Measurements from ENCODE around the gene CCNQ.

The CCNQ gene

GRCh38 chrX:153626025-153626633 lies 27.2 kb upstream of the CCNQ start:
- intact Hi-C loops (cut with DNase I): no loop called here

DNA sequence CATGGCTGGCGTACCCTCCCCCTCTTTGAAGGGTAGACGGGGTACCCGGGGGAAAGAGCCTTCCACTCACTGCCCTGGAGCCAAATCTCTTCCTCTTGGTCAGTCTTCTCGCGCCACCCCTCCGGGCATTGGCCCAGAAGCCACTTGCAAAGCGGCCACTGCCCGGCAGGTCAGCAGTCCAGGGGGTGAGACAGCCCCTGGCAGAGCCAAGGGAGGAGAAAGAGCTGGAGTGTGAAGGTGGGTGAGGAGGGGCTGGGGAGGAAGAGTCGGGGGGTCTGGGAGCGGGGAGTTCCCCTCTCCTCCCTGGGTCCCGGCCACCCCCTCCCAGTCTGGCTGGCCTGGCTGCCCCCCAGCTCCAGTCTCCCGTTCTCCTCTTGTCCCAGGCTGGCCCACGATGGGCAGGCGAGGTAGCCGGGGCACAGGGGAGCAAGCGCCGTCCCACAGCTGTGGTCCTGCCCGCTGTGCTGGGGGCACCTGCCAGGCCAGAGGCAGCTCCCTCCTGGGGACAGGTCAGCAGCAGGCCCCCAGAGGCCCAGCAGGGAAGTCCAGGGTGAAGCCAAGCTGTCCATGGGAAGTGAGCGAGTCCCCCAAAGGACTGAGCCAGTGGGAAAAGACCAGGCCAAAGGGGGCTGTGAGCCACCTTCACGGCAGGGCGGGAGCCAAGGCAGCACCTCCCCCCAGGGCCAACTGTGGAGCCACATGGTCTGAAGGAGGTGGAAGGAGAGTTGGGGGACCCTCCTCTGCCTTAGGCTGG lies 26.5 kb upstream of the CCNQ start:
- DNase-seq: peak in 5 of 42 donors; percentile 1 to 32 (median 8)
- intact Hi-C loops (cut with DNase I): no loop called here

More at GRCh38 chrX:153626025-153626633, 27.2 kb upstream of the CCNQ start:
- peak in 5 of 42 donors; percentile 2 to 13 (median 5) for DNase-seq

- DNase-seq: peak in 4 of 42 donors; percentile 5 to 13 (median 8)
- intact Hi-C loops (cut with DNase I): no loop called here
Observed at GRCh38 chrX:153624196-153625091, 25.5 kb upstream of the CCNQ start.

DNA sequence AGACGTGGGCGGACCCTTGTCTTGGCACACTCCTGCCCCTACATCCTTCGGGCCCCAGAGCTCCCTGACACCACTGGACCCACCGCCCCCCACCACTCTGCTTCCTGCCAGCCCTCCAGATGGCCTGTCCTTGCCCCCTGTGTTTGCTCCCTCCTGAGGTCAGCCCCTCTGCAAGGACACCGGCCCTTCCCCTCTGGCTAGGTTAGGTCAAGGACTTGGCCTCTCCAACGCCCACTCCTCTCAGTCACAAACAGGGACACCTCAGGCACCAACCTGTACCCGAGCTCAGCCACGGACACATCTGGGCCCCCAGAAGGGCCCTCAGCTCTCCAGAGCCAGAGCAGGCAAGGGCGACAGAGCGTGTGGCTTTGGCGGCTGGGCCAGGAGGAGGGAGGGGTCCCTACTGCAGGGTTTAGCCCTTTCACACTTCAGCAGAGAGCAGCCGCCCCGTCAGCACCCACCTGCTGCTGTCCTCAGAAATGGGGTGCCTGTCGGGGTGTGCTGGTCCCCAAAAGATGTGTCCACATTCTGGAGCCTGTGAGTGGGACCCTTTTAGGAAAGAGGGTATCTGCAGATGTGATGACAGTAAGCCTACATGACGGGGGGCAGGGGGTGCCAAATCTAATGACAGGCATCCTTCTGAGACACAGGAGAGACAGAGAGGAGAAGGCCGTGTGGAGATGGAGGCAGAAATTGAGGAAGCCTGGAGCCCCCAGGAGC lies 24.5 kb upstream of the CCNQ start:
- peak in 4 of 42 donors; percentile 3 to 19 (median 6) for DNase-seq
- intact Hi-C loops (cut with DNase I): no loop called here

DNA sequence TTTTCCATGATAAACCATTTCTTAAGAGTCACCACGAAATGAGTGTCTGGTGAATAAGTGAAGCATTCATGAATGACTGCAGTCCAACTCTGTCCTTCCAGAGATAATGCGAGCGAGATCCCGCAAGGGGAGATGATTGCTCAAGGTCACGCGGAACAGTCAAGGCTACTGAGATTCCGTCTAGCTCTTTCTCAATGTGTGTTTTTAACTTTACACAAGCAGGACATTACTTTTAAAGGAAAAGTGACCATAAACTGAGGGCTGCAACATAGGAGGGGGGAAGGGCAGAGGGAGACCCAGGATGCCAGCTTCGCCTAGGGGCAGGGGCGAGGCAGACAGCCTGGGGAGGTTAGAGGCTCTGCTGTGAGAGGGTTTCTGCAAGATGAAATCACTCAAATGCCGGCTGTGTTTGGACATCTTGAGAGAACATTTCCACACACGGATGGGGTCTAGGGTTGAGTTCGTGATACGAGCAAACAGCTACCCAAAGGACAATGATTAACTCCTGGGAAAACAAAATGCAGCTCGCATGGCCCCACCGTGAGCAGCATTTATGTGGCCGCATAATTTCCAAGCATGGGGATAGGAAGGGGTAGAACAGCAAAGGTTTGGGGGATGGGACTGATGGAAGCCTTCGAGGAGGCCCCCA lies 23.8 kb upstream of the CCNQ start:
- intact Hi-C loops (cut with DNase I): no loop called here
- peak in 1 of 42 donors; percentile 20 for DNase-seq

GRCh38 chrX:153621949-153622598 lies 23.1 kb upstream of the CCNQ start:
- intact Hi-C loops (cut with DNase I): no loop called here
- DNase-seq: peak in 4 of 42 donors; percentile 3 to 18 (median 8)

GRCh38 chrX:153620576-153620975 lies 21.6 kb upstream of the CCNQ start:
- DNase-seq: peak in 2 of 42 donors; percentile 4 to 16
- intact Hi-C loops (cut with DNase I): no loop called here

DNA sequence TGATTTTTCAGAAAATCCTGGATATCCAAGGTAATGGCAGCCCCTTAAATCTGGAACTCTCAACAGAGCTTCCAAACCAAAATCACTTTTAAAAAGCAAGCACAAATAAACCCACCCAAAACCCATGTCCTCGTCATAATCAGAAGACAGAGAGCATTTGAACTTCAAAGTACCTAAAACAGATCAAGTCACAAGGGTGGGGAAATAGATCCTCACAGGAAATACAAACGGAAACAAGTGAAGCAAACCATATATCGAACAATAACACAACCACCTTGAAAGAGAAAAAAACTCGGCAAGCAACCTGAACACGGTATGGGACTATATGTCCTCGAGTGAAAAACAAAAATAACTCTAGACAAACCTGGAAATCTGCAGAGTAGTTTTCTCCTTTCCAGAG lies 15.9 kb upstream of the CCNQ start:
- intact Hi-C loops (cut with DNase I): no loop called here
- no peak for DNase-seq

- intact Hi-C loops (cut with DNase I): no loop called here
- DNase-seq: no peak
Observed at GRCh38 chrX:153612413-153612812, 13.5 kb upstream of the CCNQ start.

DNA sequence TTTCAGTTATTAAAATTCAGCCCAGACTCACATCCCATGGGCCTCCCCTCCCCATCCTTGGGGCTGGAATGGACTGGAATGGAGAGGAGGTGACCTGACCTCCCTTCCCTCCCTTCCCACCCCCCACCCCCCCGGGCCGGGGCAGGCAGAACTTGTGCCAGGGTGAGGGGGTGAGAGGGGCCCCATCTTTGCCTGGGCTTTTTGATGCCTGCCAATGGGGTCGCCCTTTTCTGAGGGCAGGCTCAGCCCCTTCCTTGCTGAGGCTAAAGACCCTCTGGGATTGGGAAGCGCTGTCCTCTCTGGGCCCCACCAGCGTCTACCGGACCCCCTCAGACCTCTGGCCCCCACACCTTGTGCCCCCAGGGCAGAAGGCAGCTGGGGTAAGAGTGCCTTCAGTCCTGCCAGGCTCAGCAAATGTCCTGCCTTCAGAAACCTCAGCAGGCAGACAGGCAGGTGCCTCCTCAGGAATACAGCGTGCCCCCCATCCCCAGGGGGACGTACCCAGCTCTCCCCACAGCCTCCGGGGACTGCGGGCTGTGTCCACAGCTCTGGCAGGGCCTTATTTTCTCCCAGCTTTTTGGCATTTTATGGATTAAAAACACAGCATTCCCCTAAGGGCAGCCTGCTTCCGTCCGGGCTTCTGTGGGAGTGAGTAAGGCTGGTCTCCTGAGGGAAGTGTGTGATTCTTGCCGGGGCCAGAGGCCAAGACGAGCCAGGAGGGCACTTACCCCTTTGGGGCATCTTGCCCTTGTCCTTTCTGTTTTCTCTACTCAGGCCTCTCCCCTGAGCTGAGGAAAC lies 12.6 kb upstream of the CCNQ start:
- intact Hi-C loops (cut with DNase I): no loop called here
- DNase-seq: peak in 1 of 42 donors; percentile 10

- intact Hi-C loops (cut with DNase I): no loop called here
- peak in 2 of 42 donors; percentile 18 to 41 for DNase-seq
Observed at GRCh38 chrX:153610836-153611213, 11.9 kb upstream of the CCNQ start.

- DNase-seq: peak; percentile 60 to 91 (median 82)
- intact Hi-C loops (cut with DNase I): loop anchor here (5.0 kb wide), 1 partner anchor 57 kb away; no protein-coding TSS in a partner anchor
Observed at GRCh38 chrX:153609917-153610835, 11.2 kb upstream of the CCNQ start.

DNA sequence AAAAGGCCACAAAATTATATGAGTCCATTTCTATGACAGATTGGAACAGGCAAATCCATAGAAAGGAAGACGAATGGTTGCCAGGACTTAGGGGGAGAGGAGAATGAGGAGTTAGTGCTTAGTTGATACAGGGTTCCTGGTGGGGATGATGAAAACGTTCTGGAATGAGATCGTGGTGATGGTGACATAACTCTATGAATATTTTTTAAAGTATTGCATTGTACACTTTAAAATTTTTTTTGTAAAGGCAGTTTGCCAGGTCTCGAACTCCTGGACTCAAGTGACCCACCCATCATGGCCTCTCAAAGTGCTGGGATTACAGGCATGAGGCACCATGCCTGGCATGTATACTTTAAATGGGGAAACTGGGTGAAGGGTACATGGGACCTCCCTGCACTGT lies 9.9 kb upstream of the CCNQ start:
- intact Hi-C loops (cut with DNase I): loop anchor here (5.0 kb wide), 1 partner anchor 58 kb away; no protein-coding TSS in a partner anchor
- DNase-seq: no peak

- DNase-seq: peak in 2 of 42 donors; percentile 0 to 5
- intact Hi-C loops (cut with DNase I): loop anchor here (5.0 kb wide), 1 partner anchor 59 kb away; no protein-coding TSS in a partner anchor
Observed at GRCh38 chrX:153608376-153608775, 9.4 kb upstream of the CCNQ start.

DNA sequence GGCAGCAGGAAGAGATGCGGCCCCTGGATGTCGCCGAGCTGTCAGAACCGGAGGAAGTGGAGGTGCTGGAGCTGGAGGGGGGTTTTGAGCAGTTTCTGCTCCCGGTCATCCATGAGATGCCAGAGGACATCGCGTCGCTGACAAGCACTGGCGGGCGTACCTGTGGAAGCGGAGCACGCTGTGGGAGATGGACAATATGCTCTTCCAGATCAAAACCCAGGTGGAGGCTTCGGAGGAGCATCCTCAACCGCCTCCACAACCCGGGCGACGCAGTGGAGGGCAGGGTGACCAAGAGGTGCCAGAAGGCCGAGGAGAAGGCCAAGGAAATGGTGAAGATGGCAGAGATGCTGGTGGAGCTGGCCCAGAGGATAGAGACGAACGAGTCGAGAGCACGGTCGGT lies 7.6 kb upstream of the CCNQ start:
- intact Hi-C loops (cut with DNase I): loop anchor here (5.0 kb wide), 1 partner anchor 61 kb away; no protein-coding TSS in a partner anchor
- DNase-seq: peak in 2 of 42 donors; percentile 0 to 3
